ENCODE data around the gene FLAD1. TPM values are rescaled to one million over a fixed set of nuclear protein-coding genes. Genes with fewer than 3 reads are reported as not detected.

The FLAD1 gene
- total RNA-seq, 1 experiment from 2014 or later: 33.4 TPM

DNA sequence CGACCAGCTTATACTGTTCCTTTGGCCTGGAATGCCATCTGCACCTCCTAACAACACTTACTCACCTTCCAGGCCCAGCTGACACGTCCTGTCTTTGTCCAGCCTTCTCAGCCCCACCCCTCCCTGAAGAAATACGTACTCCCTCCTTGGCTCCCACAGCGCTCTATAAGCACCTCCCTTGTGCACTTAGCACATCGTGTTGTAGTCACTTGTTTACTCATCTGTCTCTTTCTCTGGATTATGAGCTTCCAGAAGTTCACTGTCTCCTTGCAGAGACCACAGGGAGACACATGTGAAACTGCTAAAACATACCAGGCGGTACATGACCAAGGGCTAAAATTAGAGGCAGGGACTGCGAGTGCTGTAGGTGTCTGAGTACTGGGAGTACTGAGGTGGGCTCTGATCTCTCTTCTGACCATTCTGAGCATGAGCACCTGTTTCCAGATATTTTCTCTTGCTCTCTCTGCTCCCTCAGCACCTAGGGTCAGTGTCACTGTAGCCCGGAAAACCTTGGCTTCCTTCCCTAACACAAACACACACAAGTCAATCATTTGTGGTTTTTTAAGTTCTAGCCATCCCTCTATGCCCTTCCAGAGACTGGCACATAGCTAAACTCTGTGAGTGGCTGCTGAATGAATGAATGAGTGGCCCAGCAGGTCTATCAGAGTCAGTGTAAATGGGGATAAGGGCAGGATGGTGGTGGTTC, 55.6 kb downstream of the FLAD1 start:
- in situ Hi-C loops (cut with HindIII; ENCODE audit: low pct_unique_long_range_greater_than_20kb, low sequenced_read_pairs): no loop called here
- DNase-seq (ENCODE audit: low read depth): peak; percentile 53

DNA sequence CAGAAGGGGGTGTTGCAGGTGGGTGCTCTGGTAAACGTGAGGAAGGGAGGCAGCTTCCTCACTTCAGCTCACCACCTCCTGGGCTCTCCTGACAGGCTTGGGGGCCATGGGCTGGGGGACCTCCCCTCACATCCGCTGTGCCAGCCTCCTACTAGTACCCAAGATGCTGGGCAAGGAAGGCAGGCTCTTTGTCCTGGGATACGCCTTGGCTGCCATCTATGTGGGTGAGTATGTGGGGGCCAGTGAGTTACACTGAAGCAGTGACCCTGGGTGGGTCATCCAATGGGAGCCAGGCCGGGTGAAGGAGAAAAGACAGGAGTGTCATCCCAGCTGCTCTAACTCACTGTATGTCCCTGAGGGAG, 56.1 kb downstream of the FLAD1 start:
- no peak for DNase-seq (ENCODE audit: low read depth)
- in situ Hi-C loops (cut with HindIII; ENCODE audit: low pct_unique_long_range_greater_than_20kb, low sequenced_read_pairs): no loop called here

DNA sequence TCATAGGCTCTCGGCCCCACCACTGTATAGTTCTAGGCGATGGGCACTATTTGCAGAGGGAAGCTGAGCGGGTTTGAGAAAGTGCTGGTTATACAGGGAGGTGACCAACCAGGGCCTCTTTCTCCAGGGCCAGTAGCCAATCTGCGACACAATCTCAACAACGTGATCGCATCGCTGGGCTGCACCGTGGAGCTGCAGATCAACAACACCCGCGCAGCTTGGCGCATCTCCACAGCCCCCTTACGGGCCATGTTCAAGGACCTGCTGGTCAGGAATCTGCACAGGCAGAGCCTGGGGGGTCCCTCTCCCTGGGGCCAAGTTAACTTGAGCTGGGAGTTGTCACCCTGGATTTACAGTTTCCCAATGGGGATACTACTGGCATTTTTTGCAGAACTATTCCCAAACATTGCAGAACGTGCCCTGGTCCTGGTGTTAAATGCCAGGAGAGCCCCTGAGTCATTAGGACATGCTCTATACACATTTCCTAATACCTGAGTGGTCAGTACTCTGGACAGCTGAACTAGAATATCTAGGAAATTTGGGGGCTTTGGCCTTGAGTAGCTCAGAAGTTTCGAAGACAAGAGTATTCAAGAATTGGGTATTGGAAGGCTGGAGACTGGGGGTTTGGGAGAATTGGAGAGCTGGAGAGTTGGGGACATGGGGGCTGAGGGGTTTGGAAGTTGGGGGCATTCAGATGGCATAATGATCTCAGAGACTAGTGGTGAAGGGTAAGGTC, 57.4 kb downstream of the FLAD1 start:
- in situ Hi-C loops (cut with HindIII; ENCODE audit: low pct_unique_long_range_greater_than_20kb, low sequenced_read_pairs): no loop called here
- DNase-seq (ENCODE audit: low read depth): no peak

Other genes with a start within 250 kb of the FLAD1 start
- gene KCNN3, start 113.1 kb upstream of the FLAD1 start, total RNA-seq (2014; rRNA removed; shearing (Covaris generic); ENCODE audit: low replicate concordance): not detected in 2 replicates
- gene PMVK, start 46.6 kb upstream of the FLAD1 start, total RNA-seq (2014; rRNA removed; shearing (Covaris generic); ENCODE audit: low replicate concordance): 49.9 and 66.3 TPM in 2 replicates
- gene PBXIP1, start 27.2 kb upstream of the FLAD1 start, total RNA-seq (2014; rRNA removed; shearing (Covaris generic); ENCODE audit: low replicate concordance): 19.2 and 33.0 TPM in 2 replicates
- gene PYGO2, start 21.6 kb upstream of the FLAD1 start, total RNA-seq (2014; rRNA removed; shearing (Covaris generic); ENCODE audit: low replicate concordance): 18.4 and 22.2 TPM in 2 replicates
- gene SHC1, start 12.6 kb upstream of the FLAD1 start, total RNA-seq (2014; rRNA removed; shearing (Covaris generic); ENCODE audit: low replicate concordance): 95.0 and 109 TPM in 2 replicates
- 166 and 305 TPM in 2 replicates for gene CKS1B, start 8.7 kb upstream of the FLAD1 start, total RNA-seq (2014; rRNA removed; shearing (Covaris generic); ENCODE audit: low replicate concordance)
- gene LENEP, start 10.2 kb downstream of the FLAD1 start, total RNA-seq (2014; rRNA removed; shearing (Covaris generic); ENCODE audit: low replicate concordance): not detected in 2 replicates
- 12.2 and 22.8 TPM in 2 replicates for gene ZBTB7B, start 19.5 kb downstream of the FLAD1 start, total RNA-seq (2014; rRNA removed; shearing (Covaris generic); ENCODE audit: low replicate concordance)
- not detected in 2 replicates for gene DCST2, start 50.4 kb downstream of the FLAD1 start, total RNA-seq (2014; rRNA removed; shearing (Covaris generic); ENCODE audit: low replicate concordance)
- gene DCST1, start 50.5 kb downstream of the FLAD1 start, total RNA-seq (2014; rRNA removed; shearing (Covaris generic); ENCODE audit: low replicate concordance): not detected in 2 replicates
- gene ADAM15, start 68.0 kb downstream of the FLAD1 start, total RNA-seq (2014; rRNA removed; shearing (Covaris generic); ENCODE audit: low replicate concordance): 102 and 125 TPM in 2 replicates
- gene EFNA4, start 80.4 kb downstream of the FLAD1 start, total RNA-seq (2014; rRNA removed; shearing (Covaris generic); ENCODE audit: low replicate concordance): 22.3 and 38.5 TPM in 2 replicates
- 9.1 and 10.0 TPM in 2 replicates for gene EFNA3, start 95.5 kb downstream of the FLAD1 start, total RNA-seq (2014; rRNA removed; shearing (Covaris generic); ENCODE audit: low replicate concordance)
- 2.5 and 19.2 TPM in 2 replicates for gene EFNA1, start 144.5 kb downstream of the FLAD1 start, total RNA-seq (2014; rRNA removed; shearing (Covaris generic); ENCODE audit: low replicate concordance)
- gene SLC50A1, start 152.5 kb downstream of the FLAD1 start, total RNA-seq (2014; rRNA removed; shearing (Covaris generic); ENCODE audit: low replicate concordance): 46.9 and 54.7 TPM in 2 replicates
- 171 and 198 TPM in 2 replicates for gene DPM3, start 157.2 kb downstream of the FLAD1 start, total RNA-seq (2014; rRNA removed; shearing (Covaris generic); ENCODE audit: low replicate concordance)
- gene KRTCAP2, start 190.0 kb downstream of the FLAD1 start, total RNA-seq (2014; rRNA removed; shearing (Covaris generic); ENCODE audit: low replicate concordance): 271 and 341 TPM in 2 replicates
- gene TRIM46, start 190.5 kb downstream of the FLAD1 start, total RNA-seq (2014; rRNA removed; shearing (Covaris generic); ENCODE audit: low replicate concordance): not detected in 2 replicates
- gene THBS3, start 224.6 kb downstream of the FLAD1 start, total RNA-seq (2014; rRNA removed; shearing (Covaris generic); ENCODE audit: low replicate concordance): 20.5 and 28.3 TPM in 2 replicates
- gene MTX1, start 225.4 kb downstream of the FLAD1 start, total RNA-seq (2014; rRNA removed; shearing (Covaris generic); ENCODE audit: low replicate concordance): 152 and 172 TPM in 2 replicates